Kidney epithelial cell (primary cell): Measurements from ENCODE around the gene IGSF1. TPM values are rescaled to one million over a fixed set of nuclear protein-coding genes. Genes with fewer than 3 reads are reported as not detected.

Experiments used
- DNase-seq: peaks from one replicate; pipeline ENCODE4 v3.0.0-alpha.2; 2010; ENCODE audit warnings: low read depth
- H3K27me3 ChIP-seq: 2 replicates; pipeline ENCODE4 v1.6.0; 2011; ENCODE audit warnings: low read length; ENCODE audit not compliant: control insufficient read depth, insufficient read depth
- H3K36me3 ChIP-seq: 2 replicates; pipeline ENCODE4 v1.5.1; 2011; ENCODE audit warnings: low read length; ENCODE audit not compliant: control insufficient read depth, insufficient read depth
- H3K4me3 ChIP-seq: 2 replicates; pipeline ENCODE4 v1.5.1; 2011; ENCODE audit warnings: low read depth, mild to moderate bottlenecking, control low read depth, low read length
- total RNA-seq: library from RNA; depleted of rRNA; stranded (reverse); fragments of >200 nt; gene quantifications from 2 replicates; pipeline ENCODE4 v1.2.3, GENCODE V29; 2015
- TF ChIP-seq, protein P1 (sequence below): IDR thresholded peaks from 2 replicates; pipeline ENCODE4 v1.5.1; 2011; ENCODE audit warnings: mild to moderate bottlenecking, moderate library complexity, low read length, control low read depth, inconsistent platforms; ENCODE audit not compliant: insufficient read depth, poor library complexity, severe bottlenecking

IGSF1 gene
- total RNA-seq, 1 donor from 2014 or later: 0.13 TPM

- no peaks in the 10 kb centered on the region for H3K36me3 ChIP-seq
- H3K4me3 ChIP-seq: no peak overlapping the region
- H3K27me3 ChIP-seq: no peaks in the 10 kb centered on the region
- DNase-seq: no peak
- TF ChIP-seq, protein P1, sequence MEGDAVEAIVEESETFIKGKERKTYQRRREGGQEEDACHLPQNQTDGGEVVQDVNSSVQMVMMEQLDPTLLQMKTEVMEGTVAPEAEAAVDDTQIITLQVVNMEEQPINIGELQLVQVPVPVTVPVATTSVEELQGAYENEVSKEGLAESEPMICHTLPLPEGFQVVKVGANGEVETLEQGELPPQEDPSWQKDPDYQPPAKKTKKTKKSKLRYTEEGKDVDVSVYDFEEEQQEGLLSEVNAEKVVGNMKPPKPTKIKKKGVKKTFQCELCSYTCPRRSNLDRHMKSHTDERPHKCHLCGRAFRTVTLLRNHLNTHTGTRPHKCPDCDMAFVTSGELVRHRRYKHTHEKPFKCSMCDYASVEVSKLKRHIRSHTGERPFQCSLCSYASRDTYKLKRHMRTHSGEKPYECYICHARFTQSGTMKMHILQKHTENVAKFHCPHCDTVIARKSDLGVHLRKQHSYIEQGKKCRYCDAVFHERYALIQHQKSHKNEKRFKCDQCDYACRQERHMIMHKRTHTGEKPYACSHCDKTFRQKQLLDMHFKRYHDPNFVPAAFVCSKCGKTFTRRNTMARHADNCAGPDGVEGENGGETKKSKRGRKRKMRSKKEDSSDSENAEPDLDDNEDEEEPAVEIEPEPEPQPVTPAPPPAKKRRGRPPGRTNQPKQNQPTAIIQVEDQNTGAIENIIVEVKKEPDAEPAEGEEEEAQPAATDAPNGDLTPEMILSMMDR: no peak
Measured at GRCh38 chrX:131317326-131317725, 28.2 kb upstream of the IGSF1 start.

DNA sequence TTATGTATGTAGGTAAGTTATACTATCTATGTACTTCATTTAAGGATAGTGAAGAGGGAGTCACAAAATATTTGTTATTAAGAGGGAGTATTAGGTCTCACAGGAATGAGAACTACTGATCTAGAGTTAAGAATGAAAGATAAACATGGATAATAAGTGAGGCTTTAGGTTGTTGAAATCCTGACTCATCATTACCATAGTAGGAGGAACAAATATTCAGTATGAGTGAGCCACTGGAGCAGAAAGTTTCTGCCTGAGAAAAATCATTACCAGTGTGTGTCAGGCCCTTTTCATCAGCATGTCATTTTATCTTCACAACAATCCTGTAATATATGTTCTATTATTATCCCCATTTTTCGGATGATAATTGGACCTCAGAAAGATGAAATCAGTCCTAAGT lies 27.2 kb upstream of the IGSF1 start:
- H3K4me3 ChIP-seq: no peak overlapping the region
- DNase-seq: peak; percentile 19
- no peaks in the 10 kb centered on the region for H3K27me3 ChIP-seq
- TF ChIP-seq, protein P1: no peak
- H3K36me3 ChIP-seq: no peaks in the 10 kb centered on the region

GRCh38 chrX:131308980-131309379 lies 19.9 kb upstream of the IGSF1 start:
- TF ChIP-seq, protein P1: no peak
- Histone ChIP-seq H3K27me3 (no peaks in the 10 kb centered on the region), H3K36me3 (no peaks in the 10 kb centered on the region), H3K4me3 (no peak overlapping the region)
- DNase-seq: no peak

DNA sequence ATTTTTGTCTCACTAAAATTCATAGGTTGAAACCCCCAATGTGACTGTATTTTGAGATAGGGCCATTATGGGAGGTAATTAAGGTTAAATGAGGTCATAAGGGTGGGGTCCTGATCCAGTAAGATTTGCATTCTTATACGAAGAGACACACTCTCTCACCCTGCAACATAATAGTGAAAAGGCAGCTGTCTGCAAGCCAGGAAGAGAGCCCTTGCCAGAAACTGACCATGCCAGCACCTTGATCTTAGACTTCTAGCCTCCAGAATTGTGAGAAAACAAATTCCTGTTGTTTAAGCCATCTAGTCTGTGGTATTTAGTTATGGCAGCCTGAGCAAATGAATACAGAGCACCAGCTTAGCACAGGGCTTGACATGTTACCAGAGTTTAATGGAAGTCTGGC lies 17.5 kb upstream of the IGSF1 start:
- H3K36me3 ChIP-seq: no peaks in the 10 kb centered on the region
- H3K27me3 ChIP-seq: no peaks in the 10 kb centered on the region
- TF ChIP-seq, protein P1: no peak
- DNase-seq: no peak
- H3K4me3 ChIP-seq: no peak overlapping the region

GRCh38 chrX:131305926-131306325 lies 16.8 kb upstream of the IGSF1 start:
- Histone ChIP-seq H3K36me3 (no peaks in the 10 kb centered on the region), H3K4me3 (no peak overlapping the region), H3K27me3 (no peaks in the 10 kb centered on the region)
- TF ChIP-seq, protein P1: no peak
- DNase-seq: no peak

- no peaks in the 10 kb centered on the region for H3K36me3 ChIP-seq
- no peak overlapping the region for H3K4me3 ChIP-seq
- no peak for DNase-seq
- no peaks in the 10 kb centered on the region for H3K27me3 ChIP-seq
- TF ChIP-seq, protein P1: no peak
Measured at GRCh38 chrX:131302701-131303100, 13.6 kb upstream of the IGSF1 start.
